ENCODE results near the gene AGO3.

GRCh38 chr1:35894656-35895055 lies 36.2 kb upstream of the AGO3 start:
- TF ChIP-seq CTCF (IDR thresholded peaks at IDR 0.05) = no peak
- TF ChIP-seq POLR2A (IDR thresholded peaks at IDR 0.05) = no peak
- TF ChIP-seq POLR2AphosphoS5 (IDR thresholded peaks at IDR 0.05) = no peak
- TF ChIP-seq EP300 (IDR thresholded peaks at IDR 0.05) = no peak
